ENCODE measurements around the gene DDX5.

- no peak for TF ChIP-seq POLR2A (IDR thresholded peaks at IDR 0.05)
- TF ChIP-seq CTCF (IDR thresholded peaks at IDR 0.05) = no peak
These were observed 14.1 kb downstream of the DDX5 start for GRCh38 chr17:64491994-64492393.

All from right lobe of liver (tissue), 4 donors.